Measurements from ENCODE around the gene CHRM4.

Gene CHRM4

GRCh38 chr11:46392421-46393230, 1.1 kb upstream of the CHRM4 start:
- no peak for DNase-seq (ENCODE audit: low read depth)
- TF ChIP-seq CTCF (IDR thresholded peaks at IDR 0.05; ENCODE audit: low read depth, low read length, missing control alignments): no peak
- no peak overlapping the region for H3K4me3 ChIP-seq (ENCODE audit: low read depth, low read length)

GRCh38 chr11:46391186-46391577, 394 bp downstream of the CHRM4 start:
- no peak for DNase-seq (ENCODE audit: low read depth)
- no peak overlapping the region for H3K4me3 ChIP-seq (ENCODE audit: low read depth, low read length)
- TF ChIP-seq CTCF (IDR thresholded peaks at IDR 0.05; ENCODE audit: low read depth, low read length, missing control alignments): no peak

GRCh38 chr11:46390331-46391171, 1.0 kb downstream of the CHRM4 start:
- TF ChIP-seq CTCF (IDR thresholded peaks at IDR 0.05; ENCODE audit: low read depth, low read length, missing control alignments): no peak
- no peak for DNase-seq (ENCODE audit: low read depth)
- H3K4me3 ChIP-seq (ENCODE audit: low read depth, low read length): no peak overlapping the region

GRCh38 chr11:46389450-46390330, 1.9 kb downstream of the CHRM4 start:
- DNase-seq (ENCODE audit: low read depth): no peak
- peak overlapping the region; percentile 32 for H3K4me3 ChIP-seq (ENCODE audit: low read depth, low read length)

GRCh38 chr11:46388619-46389449, 2.7 kb downstream of the CHRM4 start:
- TF ChIP-seq CTCF (IDR thresholded peaks at IDR 0.05; ENCODE audit: low read depth, low read length, missing control alignments): no peak

More at GRCh38 chr11:46389450-46390330, 1.9 kb downstream of the CHRM4 start:
- peak; percentile 72 for TF ChIP-seq CTCF (IDR thresholded peaks at IDR 0.05; ENCODE audit: low read depth, low read length, missing control alignments)

More at GRCh38 chr11:46388619-46389449, 2.7 kb downstream of the CHRM4 start:
- no peak overlapping the region for H3K4me3 ChIP-seq (ENCODE audit: low read depth, low read length)
- DNase-seq (ENCODE audit: low read depth): no peak
